GM19238 (cell line): ENCODE results near the gene ELAC2.
"Not testable (repeated sequence)": the region's sequence is repeated elsewhere in the genome, so short reads cannot be mapped to it uniquely, and the experiment has no call there.

Experiments
- DNase-seq: peaks from one replicate; pipeline ENCODE4 v3.0.0; 2011; ENCODE audit warnings: low spot score; ENCODE audit not compliant: insufficient read length

Gene ELAC2

GRCh38 chr17:12993631-12994030, 24.2 kb downstream of the ELAC2 start:
- DNase-seq: no peak

GRCh38 chr17:12992676-12993075, 25.2 kb downstream of the ELAC2 start:
- no peak for DNase-seq

GRCh38 chr17:12990926-12991325, 26.9 kb downstream of the ELAC2 start:
- no peak for DNase-seq

DNA sequence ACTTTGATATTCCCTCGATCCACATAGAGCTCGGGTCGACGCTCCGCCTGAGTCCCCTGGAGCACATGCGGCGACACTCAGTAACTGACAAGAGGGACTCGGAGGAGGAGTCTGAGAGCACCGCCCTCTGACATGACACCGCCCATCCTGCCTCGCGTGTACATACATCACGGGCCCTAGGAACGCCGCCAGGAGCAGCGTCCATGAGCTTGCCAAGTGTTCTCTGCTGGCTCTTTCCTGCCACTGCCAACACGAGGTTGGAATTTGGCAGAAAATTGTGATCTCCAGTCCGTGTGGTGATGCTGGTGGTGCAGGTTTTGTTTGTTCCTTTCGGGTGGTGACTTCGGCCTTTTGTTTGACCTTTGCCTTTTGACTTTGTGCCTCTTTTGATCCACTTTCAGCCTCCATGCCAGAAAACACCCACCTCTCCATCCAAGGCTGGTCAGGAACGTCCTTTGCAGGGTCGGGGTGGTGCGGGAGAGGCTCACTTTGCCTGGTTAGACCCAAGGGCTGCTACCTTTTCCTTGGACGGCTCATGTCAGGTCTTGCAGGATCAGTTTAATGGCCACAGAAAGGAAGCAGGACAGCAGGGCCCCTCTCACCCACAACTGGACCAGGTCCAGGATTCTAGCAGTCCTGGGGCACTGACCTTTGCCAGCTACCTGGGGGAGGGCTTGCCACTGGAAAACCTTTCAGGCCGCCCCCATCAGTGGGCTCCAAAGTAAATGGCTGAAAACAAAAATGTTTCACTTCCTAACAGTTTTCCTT, 27.6 kb downstream of the ELAC2 start:
- DNase-seq: no peak

DNA sequence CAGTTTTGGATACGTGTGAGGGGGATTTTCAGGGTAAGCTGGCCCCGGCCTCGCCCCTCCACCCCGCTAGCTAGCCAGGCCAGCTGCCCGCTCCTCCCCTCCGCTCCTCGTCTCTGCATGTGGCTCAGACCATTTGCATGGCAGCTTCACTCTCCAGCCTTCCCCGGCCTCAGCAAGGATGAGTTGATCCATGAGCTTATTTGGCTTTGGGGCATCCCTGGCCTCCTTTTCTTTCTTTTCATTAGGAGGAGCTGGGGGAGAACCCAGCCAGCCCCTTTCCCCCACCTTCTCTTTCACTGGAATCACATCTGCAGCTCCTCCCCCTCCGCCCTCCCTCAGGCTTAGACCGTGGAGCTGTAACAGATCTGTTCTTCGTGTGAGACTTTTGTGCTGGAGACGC, 30.7 kb downstream of the ELAC2 start:
- no peak for DNase-seq

DNA sequence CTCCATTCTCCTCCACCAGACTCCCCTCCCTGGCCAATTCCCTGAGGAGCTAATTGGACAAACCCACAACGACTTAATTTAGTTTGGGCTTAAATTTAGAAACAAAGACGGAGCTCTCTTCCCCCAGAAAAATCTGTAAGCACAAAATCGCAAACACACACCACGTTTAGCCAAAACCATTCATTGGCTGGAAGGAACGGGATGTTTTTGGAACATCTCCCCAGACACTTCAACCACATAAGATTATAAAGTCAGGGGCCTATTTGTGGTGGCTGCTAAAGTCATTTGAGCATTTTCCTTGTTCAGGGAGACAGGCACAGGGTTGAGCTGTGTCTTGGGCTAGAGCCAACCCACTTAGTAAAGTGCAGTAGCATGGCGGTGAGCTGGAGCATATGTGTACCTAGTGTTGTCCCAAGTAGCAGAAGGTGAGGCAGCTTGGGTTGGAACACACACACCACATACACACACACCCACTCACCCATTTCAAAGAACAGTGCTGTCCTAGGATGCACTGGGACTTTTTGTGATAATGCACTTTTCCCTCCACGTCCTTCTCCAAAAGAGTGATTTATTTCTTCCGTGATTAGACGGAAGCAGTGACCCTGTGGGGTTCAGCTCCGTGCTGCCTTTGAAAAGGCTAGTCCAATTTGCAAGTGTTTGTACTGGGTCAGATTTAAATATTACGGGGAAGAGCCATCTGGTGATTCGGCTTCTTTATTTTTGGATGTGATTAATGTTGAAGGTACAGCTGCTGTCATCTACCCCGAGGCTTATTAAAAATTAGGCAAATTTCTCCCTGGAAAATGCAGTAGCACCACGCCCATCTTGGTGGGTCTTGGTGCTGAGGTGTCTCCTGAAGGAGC, 32.2 kb downstream of the ELAC2 start:
- DNase-seq: no peak

DNA sequence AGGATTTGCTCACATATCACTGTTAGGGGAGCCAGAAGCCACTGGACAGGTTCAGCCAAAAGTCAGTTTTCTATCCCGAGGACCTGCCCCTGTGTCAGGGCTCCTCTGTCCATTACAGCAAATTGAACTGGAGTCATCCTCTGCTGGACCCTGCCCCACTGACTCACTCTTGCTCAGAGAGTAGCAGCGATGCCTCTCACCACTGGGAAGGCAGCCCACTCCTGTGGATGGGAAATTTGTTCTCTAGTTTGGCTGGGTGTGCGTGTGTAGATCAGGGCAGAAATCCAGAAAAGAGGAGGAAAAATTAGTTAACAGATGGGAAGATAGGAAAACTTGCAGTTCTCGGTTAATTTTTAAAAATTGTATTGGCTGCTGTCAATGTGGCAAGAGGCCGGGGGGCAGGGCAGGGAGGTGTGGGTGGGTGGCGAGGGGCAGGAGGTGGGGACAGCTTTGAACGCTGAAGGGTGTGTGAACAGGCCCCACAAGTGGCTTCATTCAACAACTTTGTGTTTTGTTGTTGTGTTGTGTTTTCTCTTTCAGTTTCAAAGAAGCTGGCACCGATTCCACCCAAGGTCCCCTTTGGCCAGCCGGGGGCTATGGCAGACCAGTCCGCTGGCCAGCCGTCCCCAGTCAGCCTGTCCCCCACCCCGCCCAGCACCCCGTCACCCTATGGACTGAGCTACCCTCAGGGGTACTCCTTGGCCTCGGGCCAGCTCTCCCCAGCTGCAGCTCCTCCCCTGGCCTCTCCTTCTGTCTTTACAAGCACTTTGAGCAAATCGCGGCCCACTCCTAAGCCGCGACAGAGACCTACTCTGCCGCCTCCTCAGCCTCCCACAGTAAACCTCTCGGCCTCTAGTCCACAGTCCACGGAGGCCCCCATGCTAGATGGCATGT, 33.6 kb downstream of the ELAC2 start:
- no peak for DNase-seq

- DNase-seq: no peak
Observed at GRCh38 chr17:12982224-12982623, 35.6 kb downstream of the ELAC2 start.

GRCh38 chr17:12979826-12980500, 37.9 kb downstream of the ELAC2 start:
- no peak for DNase-seq

DNA sequence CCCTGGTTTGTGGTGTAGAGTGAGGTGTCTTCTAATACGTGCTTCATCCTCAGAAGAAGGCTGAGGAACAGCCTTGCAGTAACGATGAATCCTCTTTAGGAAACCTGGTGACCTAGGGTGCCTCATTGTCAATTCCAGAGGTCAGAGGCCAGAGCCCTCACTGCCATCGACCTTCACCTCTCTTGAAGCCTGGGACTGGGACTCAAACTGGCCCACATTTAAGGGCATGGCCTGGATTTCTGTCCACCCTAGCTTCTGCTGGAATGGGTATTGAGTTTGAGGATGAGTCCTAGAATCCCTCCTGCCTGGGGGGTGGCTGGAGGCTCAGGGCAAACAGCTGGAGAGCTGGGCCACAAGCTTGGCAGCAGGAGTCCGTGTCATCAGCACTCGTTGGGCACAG, 38.6 kb downstream of the ELAC2 start:
- no peak for DNase-seq

DNA sequence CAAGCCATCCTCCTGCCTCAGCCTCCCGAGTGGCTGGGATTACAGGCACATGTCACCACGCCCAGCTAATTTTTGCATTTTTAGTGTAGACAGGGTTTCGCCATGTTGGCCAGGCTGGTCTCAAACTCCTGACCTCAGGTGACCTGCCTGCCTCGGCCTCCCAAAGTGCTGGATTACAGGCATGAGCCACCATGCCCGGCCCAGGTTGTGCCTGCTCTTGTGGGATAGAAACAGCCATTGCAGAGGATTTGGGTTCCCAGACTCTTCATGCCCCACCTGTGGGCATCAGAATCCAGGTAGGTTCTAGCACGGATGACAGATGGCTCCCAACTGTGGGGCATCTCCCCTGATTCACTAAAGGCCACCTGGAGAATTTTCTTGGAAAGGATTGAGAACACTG, 39.0 kb downstream of the ELAC2 start:
- DNase-seq: not testable (repeated sequence)

DNA sequence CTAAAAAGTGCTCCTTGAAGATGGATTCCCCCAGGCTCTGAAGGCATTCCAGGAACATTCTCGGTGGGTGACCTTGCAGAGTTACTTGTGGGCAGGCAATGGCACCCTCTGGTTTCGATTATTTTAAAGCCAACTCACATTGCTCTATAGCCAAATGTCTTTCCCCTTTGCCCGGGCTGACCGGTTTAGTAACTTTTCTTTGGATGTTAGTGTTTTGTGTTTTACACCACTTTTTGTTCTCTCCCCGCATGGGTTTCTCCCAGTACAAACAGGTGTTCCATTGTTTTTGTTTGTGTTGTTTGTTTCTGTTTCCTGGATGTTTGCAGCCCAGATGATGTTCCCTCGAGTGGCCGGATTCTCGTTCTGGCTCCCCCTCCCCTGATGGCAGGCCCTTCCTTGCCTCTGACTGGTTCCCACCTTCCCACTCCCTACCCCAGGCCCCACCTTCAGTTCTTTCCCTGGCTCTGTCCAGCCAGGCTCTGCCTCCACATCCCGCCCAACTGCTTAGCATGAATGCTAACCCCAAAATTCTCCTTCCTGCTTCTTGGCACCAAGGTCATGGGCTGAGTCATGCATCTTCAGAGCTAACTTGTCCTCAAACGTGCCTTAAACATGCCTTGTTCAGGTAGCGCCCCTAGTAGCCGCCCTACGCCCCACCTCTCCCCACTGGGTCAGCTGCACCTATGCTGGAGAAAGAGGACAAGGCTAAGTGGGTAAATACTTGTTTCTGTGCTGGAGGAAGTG, 40.6 kb downstream of the ELAC2 start:
- DNase-seq: no peak

- no peak for DNase-seq
Observed at GRCh38 chr17:12974005-12974531, 43.8 kb downstream of the ELAC2 start.

GRCh38 chr17:12973496-12974004, 44.3 kb downstream of the ELAC2 start:
- no peak for DNase-seq

- no peak for DNase-seq
Observed at GRCh38 chr17:12967962-12968361, 49.9 kb downstream of the ELAC2 start.

- DNase-seq: no peak
Observed at GRCh38 chr17:12966413-12966812, 51.4 kb downstream of the ELAC2 start.

DNA sequence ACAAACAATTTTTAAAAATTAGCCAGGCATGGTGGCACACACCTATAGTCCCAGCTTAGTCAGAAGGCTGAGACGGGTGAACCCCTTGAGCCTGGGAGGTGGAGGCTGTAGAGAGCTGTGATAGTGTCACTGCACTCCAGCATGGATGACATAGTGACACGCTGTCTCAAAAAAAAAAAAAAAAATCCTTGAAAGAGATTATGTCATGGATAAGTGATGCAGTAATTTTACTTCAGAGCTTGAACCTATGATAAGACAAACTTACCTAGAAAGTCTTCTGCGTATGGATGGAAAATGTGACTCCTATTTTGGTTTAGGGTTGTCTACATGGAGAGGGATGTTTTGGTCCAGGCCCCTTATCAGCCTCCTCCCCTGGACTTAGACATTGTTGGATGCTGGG, 51.8 kb downstream of the ELAC2 start:
- DNase-seq: no peak

DNA sequence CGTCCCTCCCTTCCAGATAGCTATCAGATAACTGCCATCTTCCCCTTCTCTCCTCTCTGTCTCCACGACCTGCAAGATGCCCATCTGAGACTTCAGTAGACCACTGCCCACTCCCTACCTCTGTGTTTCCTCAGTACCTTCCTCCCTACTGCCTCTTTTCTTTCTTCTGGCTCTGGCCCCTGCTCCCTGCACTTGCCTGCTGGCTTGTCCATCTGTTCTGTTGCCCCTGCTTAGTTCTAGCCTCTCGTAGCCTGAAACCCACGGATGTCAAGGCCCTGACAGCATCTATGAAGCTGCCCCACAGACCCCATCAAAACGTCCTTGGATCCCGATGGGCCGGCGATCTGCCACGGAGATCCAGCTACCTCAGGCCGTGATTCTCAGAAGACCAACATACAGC, 53.0 kb downstream of the ELAC2 start:
- no peak for DNase-seq

GRCh38 chr17:12964162-12964561, 53.7 kb downstream of the ELAC2 start:
- no peak for DNase-seq

- DNase-seq: no peak
Observed at GRCh38 chr17:12963505-12963904, 54.3 kb downstream of the ELAC2 start.
